ENCODE measurements around the gene DYNLRB2.

DYNLRB2 gene

GRCh38 chr16:80526418-80527061 lies 14.3 kb upstream of the DYNLRB2 start:
- no peak overlapping the region for H3K4me3 ChIP-seq (ENCODE audit: low read length)
- DNase-seq (ENCODE audit: low read depth): no peak
- TF ChIP-seq CTCF (conservative IDR thresholded peaks at IDR 0.05; ENCODE audit: low read depth, low read length): peak; percentile 88

- TF ChIP-seq CTCF (conservative IDR thresholded peaks at IDR 0.05; ENCODE audit: low read depth, low read length): peak; percentile 71
- no peak for DNase-seq (ENCODE audit: low read depth)
- no peak overlapping the region for H3K4me3 ChIP-seq (ENCODE audit: low read length)
Measured at GRCh38 chr16:80527297-80527696, 13.5 kb upstream of the DYNLRB2 start.

GRCh38 chr16:80530479-80530878 lies 10.3 kb upstream of the DYNLRB2 start:
- DNase-seq (ENCODE audit: low read depth): no peak
- no peak overlapping the region for H3K4me3 ChIP-seq (ENCODE audit: low read length)
- no peak for TF ChIP-seq CTCF (conservative IDR thresholded peaks at IDR 0.05; ENCODE audit: low read depth, low read length)

- DNase-seq (ENCODE audit: low read depth): no peak
- H3K4me3 ChIP-seq (ENCODE audit: low read length): no peak overlapping the region
- no peak for TF ChIP-seq CTCF (conservative IDR thresholded peaks at IDR 0.05; ENCODE audit: low read depth, low read length)
Measured at GRCh38 chr16:80536238-80536637, 4.6 kb upstream of the DYNLRB2 start.

- peak overlapping the region; percentile 78 for H3K4me3 ChIP-seq (ENCODE audit: low read length)
- no peak for TF ChIP-seq CTCF (conservative IDR thresholded peaks at IDR 0.05; ENCODE audit: low read depth, low read length)
Measured at GRCh38 chr16:80541306-80541694, 507 bp downstream of the DYNLRB2 start.

GRCh38 chr16:80543162-80543561 lies 2.4 kb downstream of the DYNLRB2 start:
- no peak for DNase-seq (ENCODE audit: low read depth)
- no peak for TF ChIP-seq CTCF (conservative IDR thresholded peaks at IDR 0.05; ENCODE audit: low read depth, low read length)
- no peak overlapping the region for H3K4me3 ChIP-seq (ENCODE audit: low read length)

More at GRCh38 chr16:80541306-80541694, 507 bp downstream of the DYNLRB2 start:
- no peak for DNase-seq (ENCODE audit: low read depth)

- H3K4me3 ChIP-seq (ENCODE audit: low read length): no peak overlapping the region
- DNase-seq (ENCODE audit: low read depth): no peak
- no peak for TF ChIP-seq CTCF (conservative IDR thresholded peaks at IDR 0.05; ENCODE audit: low read depth, low read length)
Measured at GRCh38 chr16:80544326-80544725, 3.5 kb downstream of the DYNLRB2 start.
